Suprapubic skin (tissue), 4 donors: ENCODE results near the gene RAF1. TPM values are rescaled to one million over a fixed set of nuclear protein-coding genes. Genes with fewer than 3 reads are reported as not detected.

Source experiments
- DNase-seq, 2 donors: peaks; one replicate each; pipeline ENCODE4 v3.0.0-alpha.2; 2019; ENCODE audit warnings: low spot score in 2 of 2
- H3K27ac ChIP-seq: fragments of 200-600 bp; sonication (generic); one replicate; pipeline ENCODE4 v1.5.1; 2019
- H3K27me3 ChIP-seq: fragments of 200-600 bp; sonication (generic); one replicate; pipeline ENCODE4 v1.5.1; 2019
- H3K36me3 ChIP-seq: fragments of 200-600 bp; sonication (generic); one replicate; pipeline ENCODE4 v1.5.1; 2019
- H3K4me1 ChIP-seq: fragments of 200-600 bp; sonication (generic); one replicate; pipeline ENCODE4 v1.5.1; 2019
- H3K4me3 ChIP-seq: fragments of 200-600 bp; sonication (generic); one replicate; pipeline ENCODE4 v1.5.1; 2019; ENCODE audit warnings: mild to moderate bottlenecking
- H3K9me3 ChIP-seq: fragments of 200-600 bp; sonication (generic); one replicate; pipeline ENCODE4 v1.5.1; 2019
- EP300 ChIP-seq: sonication (generic); formaldehyde crosslinking; IDR thresholded peaks from one replicate; pipeline ENCODE4 v1.6.1; 2017; ENCODE audit warnings: antibody characterized with exemption
- POLR2A ChIP-seq, 2 donors: fragments of 450-650 bp; IDR thresholded peaks; one replicate each; pipeline ENCODE4 v1.6.1; 2017; ENCODE audit warnings: antibody characterized with exemption in 2 of 2, mild to moderate bottlenecking in 2 of 2, moderate library complexity in 2 of 2
- POLR2AphosphoS5 ChIP-seq, 3 donors: sonication (generic); formaldehyde crosslinking; IDR thresholded peaks; one replicate each; pipeline ENCODE4 v1.6.1; 2017; ENCODE audit warnings: antibody characterized with exemption in 3 of 3
- WGBS: methylation state at CpG from one replicate; pipeline ENCODE4 v1.1.5; 2018; 5-methylcytosine and 5-hydroxymethylcytosine counted together
- total RNA-seq, 4 donors: library from RNA; depleted of rRNA; stranded (reverse); fragments of >200 nt; gene quantifications; one replicate each; pipeline ENCODE4 v1.1.0, GENCODE V29; 2016
- TF ChIP-seq, protein P1 (sequence below), 2 donors: fragments of 200-600 bp in 1 of 2; fragments of 450-650 bp in 1 of 2; sonication (generic) in 1 of 2; IDR thresholded peaks; one replicate each; pipeline ENCODE4 v1.5.1; 2016 to 2019; ENCODE audit warnings: antibody characterized with exemption in 2 of 2, mild to moderate bottlenecking in 1 of 2, moderate library complexity in 1 of 2

The RAF1 gene
- total RNA-seq, 4 donors from 2014 or later, result 96.3 to 155 (median 123) TPM

DNA sequence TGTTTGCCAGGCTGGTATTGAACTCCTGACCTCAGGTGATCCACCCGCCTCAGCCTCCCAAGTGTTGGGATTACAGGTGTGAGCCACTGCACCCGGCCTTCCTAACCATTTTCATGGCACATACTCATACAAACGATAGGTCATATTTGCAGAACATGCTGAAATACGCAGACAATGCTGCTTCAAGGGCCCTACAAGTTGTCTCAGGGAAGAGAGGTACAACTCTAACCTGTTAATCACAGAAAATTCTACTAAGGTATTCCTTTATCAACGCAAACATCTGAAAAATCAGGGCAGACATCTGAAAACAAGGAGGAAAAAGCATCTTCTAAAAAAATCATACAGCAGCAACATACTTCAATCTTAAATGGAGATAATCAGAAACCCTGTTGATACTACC, 39.9 kb downstream of the RAF1 start:
- H3K27ac ChIP-seq, result no peak overlapping the region
- no peak overlapping the region for H3K4me3 ChIP-seq
- no peaks in the 10 kb centered on the region for H3K9me3 ChIP-seq
- H3K4me1 ChIP-seq, result peaks cover 26% of the 10 kb centered on the region
- DNase-seq, result no peak
- TF ChIP-seq, protein P1, sequence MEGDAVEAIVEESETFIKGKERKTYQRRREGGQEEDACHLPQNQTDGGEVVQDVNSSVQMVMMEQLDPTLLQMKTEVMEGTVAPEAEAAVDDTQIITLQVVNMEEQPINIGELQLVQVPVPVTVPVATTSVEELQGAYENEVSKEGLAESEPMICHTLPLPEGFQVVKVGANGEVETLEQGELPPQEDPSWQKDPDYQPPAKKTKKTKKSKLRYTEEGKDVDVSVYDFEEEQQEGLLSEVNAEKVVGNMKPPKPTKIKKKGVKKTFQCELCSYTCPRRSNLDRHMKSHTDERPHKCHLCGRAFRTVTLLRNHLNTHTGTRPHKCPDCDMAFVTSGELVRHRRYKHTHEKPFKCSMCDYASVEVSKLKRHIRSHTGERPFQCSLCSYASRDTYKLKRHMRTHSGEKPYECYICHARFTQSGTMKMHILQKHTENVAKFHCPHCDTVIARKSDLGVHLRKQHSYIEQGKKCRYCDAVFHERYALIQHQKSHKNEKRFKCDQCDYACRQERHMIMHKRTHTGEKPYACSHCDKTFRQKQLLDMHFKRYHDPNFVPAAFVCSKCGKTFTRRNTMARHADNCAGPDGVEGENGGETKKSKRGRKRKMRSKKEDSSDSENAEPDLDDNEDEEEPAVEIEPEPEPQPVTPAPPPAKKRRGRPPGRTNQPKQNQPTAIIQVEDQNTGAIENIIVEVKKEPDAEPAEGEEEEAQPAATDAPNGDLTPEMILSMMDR (IDR thresholded peaks at IDR 0.05), result no peak
- TF ChIP-seq POLR2AphosphoS5 (IDR thresholded peaks at IDR 0.05), result no peak
- no peak for TF ChIP-seq EP300
- TF ChIP-seq POLR2A (IDR thresholded peaks at IDR 0.05), result no peak
- 95% methylated on average over 5 of the region's 5 CpGs for WGBS
- no peaks in the 10 kb centered on the region for H3K36me3 ChIP-seq
- H3K27me3 ChIP-seq, result no peaks in the 10 kb centered on the region

DNA sequence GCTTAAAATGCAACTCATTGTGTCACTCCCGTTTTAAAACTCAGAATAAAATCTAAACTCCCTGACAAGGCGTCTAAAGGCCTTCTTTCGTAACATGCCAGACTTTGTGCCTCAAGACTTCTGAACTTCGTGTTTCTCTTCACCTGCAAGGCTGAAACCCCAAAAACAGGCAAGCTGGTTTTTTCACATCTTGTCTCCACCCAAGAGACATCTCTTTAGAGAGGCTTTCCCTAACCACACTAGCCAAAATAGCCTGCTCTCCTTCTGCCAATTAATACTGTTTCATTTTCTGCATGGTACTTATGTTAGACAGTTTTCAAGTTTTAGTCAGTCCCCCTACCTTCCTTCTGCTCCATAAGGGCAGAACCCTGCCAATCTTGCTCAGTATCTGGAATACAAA, 41.6 kb downstream of the RAF1 start:
- Histone ChIP-seq H3K4me3 (no peak overlapping the region), H3K27me3 (no peaks in the 10 kb centered on the region), H3K36me3 (peaks cover 2% of the 10 kb centered on the region), H3K4me1 (peaks cover 24% of the 10 kb centered on the region), H3K9me3 (no peaks in the 10 kb centered on the region), H3K27ac (no peak overlapping the region)
- TF ChIP-seq POLR2AphosphoS5 (IDR thresholded peaks at IDR 0.05) (no peak), POLR2A (IDR thresholded peaks at IDR 0.05) (no peak), EP300 (no peak)
- TF ChIP-seq, protein P1 (IDR thresholded peaks at IDR 0.05), result no peak
- DNase-seq, result no peak
- 76% methylated on average over 4 of the region's 4 CpGs for WGBS

DNA sequence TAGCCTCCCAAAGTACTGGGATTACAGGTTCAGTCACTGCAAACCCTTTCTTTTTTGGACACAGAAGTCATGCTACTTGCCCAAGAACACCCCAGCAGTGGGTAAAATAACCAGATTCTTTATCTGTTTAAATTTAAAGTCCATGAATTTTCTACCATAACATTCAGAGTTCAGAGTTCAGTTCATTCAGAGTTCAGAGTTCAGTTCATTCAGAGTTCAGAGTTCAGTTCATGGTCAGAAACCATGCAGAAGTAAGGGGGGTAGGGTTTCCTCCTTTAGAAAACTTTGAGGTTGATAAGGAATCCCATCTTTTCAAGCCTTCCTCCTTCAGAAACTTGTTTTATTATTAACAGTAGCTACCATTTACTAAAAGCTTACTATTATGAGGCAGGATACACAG, 43.2 kb downstream of the RAF1 start:
- peaks cover 24% of the 10 kb centered on the region for H3K4me1 ChIP-seq
- peaks cover 18% of the 10 kb centered on the region for H3K36me3 ChIP-seq
- H3K9me3 ChIP-seq, result no peaks in the 10 kb centered on the region
- DNase-seq, result no peak
- no peak overlapping the region for H3K4me3 ChIP-seq
- H3K27ac ChIP-seq, result no peak overlapping the region
- no peaks in the 10 kb centered on the region for H3K27me3 ChIP-seq
- TF ChIP-seq, protein P1 (IDR thresholded peaks at IDR 0.05), result no peak
- TF ChIP-seq EP300 (no peak), POLR2A (IDR thresholded peaks at IDR 0.05) (no peak), POLR2AphosphoS5 (IDR thresholded peaks at IDR 0.05) (no peak)

DNA sequence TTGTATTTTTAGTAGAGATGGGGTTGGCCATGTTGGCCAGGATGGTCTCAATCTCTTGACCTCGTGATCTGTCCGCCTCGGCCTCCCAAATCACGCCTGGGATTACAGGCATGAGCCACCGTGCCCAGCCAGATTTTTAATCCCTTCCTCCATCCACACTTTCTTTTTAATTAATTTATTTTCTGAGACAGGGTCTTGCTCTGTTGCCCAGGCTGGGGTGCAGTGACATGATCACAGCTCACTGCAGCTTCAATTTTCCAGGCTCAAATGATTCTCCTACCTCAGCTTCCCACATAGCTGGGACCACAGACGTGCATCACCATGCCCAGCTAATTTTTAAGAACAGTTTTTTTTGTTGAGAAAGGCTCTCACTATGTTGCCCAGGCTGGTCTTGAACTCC, 43.6 kb downstream of the RAF1 start:
- Histone ChIP-seq H3K36me3 (peaks cover 22% of the 10 kb centered on the region), H3K9me3 (no peaks in the 10 kb centered on the region), H3K4me1 (peaks cover 20% of the 10 kb centered on the region), H3K27ac (no peak overlapping the region), H3K27me3 (no peaks in the 10 kb centered on the region), H3K4me3 (no peak overlapping the region)
- 91% methylated on average over 6 of the region's 6 CpGs for WGBS
- DNase-seq, result no peak
- TF ChIP-seq POLR2A (IDR thresholded peaks at IDR 0.05) (no peak), POLR2AphosphoS5 (IDR thresholded peaks at IDR 0.05) (no peak), EP300 (no peak)
- TF ChIP-seq, protein P1 (IDR thresholded peaks at IDR 0.05), result no peak

DNA sequence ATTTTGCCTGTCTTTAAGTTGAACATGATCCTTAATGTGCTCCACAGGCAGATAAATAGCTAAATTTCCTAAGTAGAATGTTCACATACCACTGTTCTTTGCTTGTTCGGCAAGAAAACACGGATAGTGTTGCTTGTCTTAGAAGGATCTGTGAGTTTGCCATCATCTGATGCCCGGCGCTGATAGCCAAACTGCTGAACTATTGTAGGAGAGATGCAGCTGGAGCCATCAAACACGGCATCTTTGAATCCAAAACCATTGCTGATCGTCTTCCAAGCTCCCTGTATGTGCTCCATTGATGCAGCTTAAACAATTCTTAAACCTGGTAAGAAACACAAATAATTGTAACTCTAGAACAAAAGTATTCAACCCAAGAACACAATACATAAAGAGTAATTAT, 45.5 kb downstream of the RAF1 start:
- no peak for DNase-seq
- Histone ChIP-seq H3K27ac (no peak overlapping the region), H3K4me1 (peaks cover 17% of the 10 kb centered on the region), H3K9me3 (no peaks in the 10 kb centered on the region), H3K36me3 (peaks cover 23% of the 10 kb centered on the region), H3K4me3 (no peak overlapping the region), H3K27me3 (no peaks in the 10 kb centered on the region)
- TF ChIP-seq, protein P1 (IDR thresholded peaks at IDR 0.05), result no peak
- TF ChIP-seq POLR2A (IDR thresholded peaks at IDR 0.05) (no peak), EP300 (no peak), POLR2AphosphoS5 (IDR thresholded peaks at IDR 0.05) (no peak)
- WGBS, result 87% methylated on average over 6 of the region's 6 CpGs
